OCI-LY1 (cell line): Measurements from ENCODE around the gene NCEH1.
A peak's percentile ranks its signal among the peaks of the same experiment; 100 is the strongest.

Experiments used
- H2AFZ ChIP-seq: fragments of 200-600 bp; sonication (generic), shearing (Covaris generic); 2 replicates; pipeline ENCODE4 v1.6.0; 2014; ENCODE audit warnings: antibody characterized with exemption, mild to moderate bottlenecking, low read length
- H3F3A ChIP-seq: fragments of 200-600 bp; sonication (generic), shearing (Covaris generic); 2 replicates; pipeline ENCODE4 v1.6.0; 2014; ENCODE audit warnings: mild to moderate bottlenecking, antibody characterized with exemption, low read length, moderate library complexity; ENCODE audit not compliant: insufficient read depth
- H3K27ac ChIP-seq: fragments of 200-600 bp; sonication (generic); 2 replicates; pipeline ENCODE4 v1.5.1; 2014; ENCODE audit warnings: low read length, mixed run types, mild to moderate bottlenecking, low read depth; ENCODE audit not compliant: poor library complexity, severe bottlenecking
- H3K27me3 ChIP-seq: fragments of 200-600 bp; sonication (generic); 2 replicates; pipeline ENCODE4 v1.6.0; 2014; ENCODE audit warnings: antibody characterized with exemption, mild to moderate bottlenecking, low read length, moderate library complexity; ENCODE audit not compliant: insufficient read depth
- H3K36me3 ChIP-seq: fragments of 200-600 bp; sonication (generic); 2 replicates; pipeline ENCODE4 v1.6.1; 2014; ENCODE audit warnings: mild to moderate bottlenecking, antibody characterized with exemption, low read length, moderate library complexity, mixed read lengths; ENCODE audit not compliant: insufficient read depth
- H3K4me1 ChIP-seq: fragments of 200-600 bp; sonication (generic); 2 replicates; pipeline ENCODE4 v1.5.1; 2014; ENCODE audit warnings: mild to moderate bottlenecking, low read length, moderate library complexity; ENCODE audit not compliant: insufficient read depth, severe bottlenecking
- H3K4me2 ChIP-seq: fragments of 200-600 bp; sonication (generic), shearing (Covaris generic); 2 replicates; pipeline ENCODE4 v1.6.1; 2014; ENCODE audit warnings: low read length
- H3K4me3 ChIP-seq: fragments of 200-600 bp; sonication (generic); 2 replicates; pipeline ENCODE4 v1.5.1; 2014; ENCODE audit warnings: low read length, low read depth, mild to moderate bottlenecking, mixed read lengths; ENCODE audit not compliant: poor library complexity, severe bottlenecking
- H3K79me2 ChIP-seq: fragments of 200-600 bp; shearing (Covaris generic); 2 replicates; pipeline ENCODE4 v1.6.1; 2016; ENCODE audit warnings: mixed run types, low read length, mixed read lengths; ENCODE audit not compliant: insufficient read depth
- H3K9ac ChIP-seq: fragments of 200-600 bp; sonication (generic), shearing (Covaris generic); 2 replicates; pipeline ENCODE4 v1.6.1; 2014; ENCODE audit warnings: mild to moderate bottlenecking, low read length, mixed read lengths
- H3K9me2 ChIP-seq: fragments of 200-600 bp; sonication (generic), shearing (Covaris generic); 2 replicates; pipeline ENCODE4 v1.6.1; 2014; ENCODE audit warnings: low read depth, mild to moderate bottlenecking, low read length, mixed read lengths
- H3K9me3 ChIP-seq: fragments of 200-600 bp; shearing (Covaris generic); 2 replicates; pipeline ENCODE4 v1.6.1; 2014; ENCODE audit warnings: low read length, mixed read lengths
- H4K20me1 ChIP-seq: fragments of 200-600 bp; sonication (generic), shearing (Covaris generic); 2 replicates; pipeline ENCODE4 v1.6.0; 2016; ENCODE audit warnings: mild to moderate bottlenecking, low read length; ENCODE audit not compliant: insufficient read depth
- EZH2 ChIP-seq: fragments of 200-600 bp; sonication (generic), shearing (Covaris generic); IDR thresholded peaks from 2 replicates; pipeline ENCODE4 v1.8.0; 2017; ENCODE audit warnings: borderline replicate concordance, mixed run types, mild to moderate bottlenecking, antibody characterized with exemption, low read length, moderate library complexity, mixed read lengths
- TF ChIP-seq, protein P1 (sequence below): fragments of 200-600 bp; sonication (generic), shearing (Covaris generic); IDR thresholded peaks from 2 replicates; pipeline ENCODE4 v1.5.1; 2017; ENCODE audit warnings: mild to moderate bottlenecking, antibody characterized with exemption, low read length, moderate library complexity, mixed read lengths

The NCEH1 gene

DNA sequence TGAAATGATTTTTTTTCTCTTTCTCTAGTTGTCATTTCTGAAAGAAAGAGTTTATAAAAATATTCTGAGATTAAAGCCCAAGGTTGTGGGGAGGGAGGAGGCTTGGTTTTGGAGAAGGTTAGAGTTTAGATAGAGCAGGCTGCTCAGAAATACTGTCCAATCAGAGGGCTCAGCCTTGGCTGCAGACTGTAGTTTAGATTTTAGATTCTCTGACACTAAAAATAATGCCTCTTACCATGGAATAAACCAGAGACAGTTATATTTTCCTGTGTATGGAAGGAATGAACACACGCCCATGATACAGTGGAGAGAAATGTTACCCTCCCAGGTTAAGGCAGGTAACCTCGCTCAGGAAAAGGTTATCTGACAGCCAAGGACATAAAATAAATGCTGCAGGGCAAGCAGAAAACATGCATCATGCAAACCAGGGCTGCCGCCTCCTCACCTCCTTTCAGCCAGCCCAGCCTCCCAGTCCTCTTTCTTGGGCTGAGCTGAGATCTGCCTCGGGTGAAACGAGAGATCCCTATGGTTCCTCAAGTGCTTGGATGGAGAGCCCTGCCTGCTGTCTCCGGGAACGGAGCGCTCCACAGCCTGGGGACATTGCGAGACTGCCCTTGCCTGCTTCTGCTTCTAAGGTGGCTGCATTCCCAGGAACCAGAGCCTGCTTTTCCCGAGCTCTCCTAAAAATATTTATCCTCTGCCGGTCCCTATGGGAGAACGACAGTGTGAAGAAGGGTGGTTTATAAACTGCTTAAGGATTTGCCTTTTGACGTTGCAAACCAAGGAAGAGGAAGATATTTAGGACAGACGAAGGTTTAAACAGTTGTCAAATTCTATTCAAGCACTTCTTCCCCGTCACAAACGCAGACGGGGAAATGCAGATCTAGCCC lies 848 bp downstream of the NCEH1 start:
- TF ChIP-seq, protein P1, sequence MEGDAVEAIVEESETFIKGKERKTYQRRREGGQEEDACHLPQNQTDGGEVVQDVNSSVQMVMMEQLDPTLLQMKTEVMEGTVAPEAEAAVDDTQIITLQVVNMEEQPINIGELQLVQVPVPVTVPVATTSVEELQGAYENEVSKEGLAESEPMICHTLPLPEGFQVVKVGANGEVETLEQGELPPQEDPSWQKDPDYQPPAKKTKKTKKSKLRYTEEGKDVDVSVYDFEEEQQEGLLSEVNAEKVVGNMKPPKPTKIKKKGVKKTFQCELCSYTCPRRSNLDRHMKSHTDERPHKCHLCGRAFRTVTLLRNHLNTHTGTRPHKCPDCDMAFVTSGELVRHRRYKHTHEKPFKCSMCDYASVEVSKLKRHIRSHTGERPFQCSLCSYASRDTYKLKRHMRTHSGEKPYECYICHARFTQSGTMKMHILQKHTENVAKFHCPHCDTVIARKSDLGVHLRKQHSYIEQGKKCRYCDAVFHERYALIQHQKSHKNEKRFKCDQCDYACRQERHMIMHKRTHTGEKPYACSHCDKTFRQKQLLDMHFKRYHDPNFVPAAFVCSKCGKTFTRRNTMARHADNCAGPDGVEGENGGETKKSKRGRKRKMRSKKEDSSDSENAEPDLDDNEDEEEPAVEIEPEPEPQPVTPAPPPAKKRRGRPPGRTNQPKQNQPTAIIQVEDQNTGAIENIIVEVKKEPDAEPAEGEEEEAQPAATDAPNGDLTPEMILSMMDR, result no peak
- no peak for TF ChIP-seq EZH2
- Histone ChIP-seq H3K4me2 (peak overlapping the region; percentile 65), H3F3A (no peaks in the 10 kb centered on the region), H3K79me2 (no peaks in the 10 kb centered on the region), H3K27ac (no peak overlapping the region), H3K36me3 (no peaks in the 10 kb centered on the region), H3K9ac (peak overlapping the region; percentile 73), H2AFZ (peak overlapping the region; percentile 57; the same call in 1 of the 2 replicates), H3K27me3 (no peaks in the 10 kb centered on the region), H3K4me3 (peak overlapping the region; percentile 76), H3K4me1 (peaks cover 24% of the 10 kb centered on the region), H4K20me1 (no peaks in the 10 kb centered on the region), H3K9me3 (no peaks in the 10 kb centered on the region), H3K9me2 (no peaks in the 10 kb centered on the region)

DNA sequence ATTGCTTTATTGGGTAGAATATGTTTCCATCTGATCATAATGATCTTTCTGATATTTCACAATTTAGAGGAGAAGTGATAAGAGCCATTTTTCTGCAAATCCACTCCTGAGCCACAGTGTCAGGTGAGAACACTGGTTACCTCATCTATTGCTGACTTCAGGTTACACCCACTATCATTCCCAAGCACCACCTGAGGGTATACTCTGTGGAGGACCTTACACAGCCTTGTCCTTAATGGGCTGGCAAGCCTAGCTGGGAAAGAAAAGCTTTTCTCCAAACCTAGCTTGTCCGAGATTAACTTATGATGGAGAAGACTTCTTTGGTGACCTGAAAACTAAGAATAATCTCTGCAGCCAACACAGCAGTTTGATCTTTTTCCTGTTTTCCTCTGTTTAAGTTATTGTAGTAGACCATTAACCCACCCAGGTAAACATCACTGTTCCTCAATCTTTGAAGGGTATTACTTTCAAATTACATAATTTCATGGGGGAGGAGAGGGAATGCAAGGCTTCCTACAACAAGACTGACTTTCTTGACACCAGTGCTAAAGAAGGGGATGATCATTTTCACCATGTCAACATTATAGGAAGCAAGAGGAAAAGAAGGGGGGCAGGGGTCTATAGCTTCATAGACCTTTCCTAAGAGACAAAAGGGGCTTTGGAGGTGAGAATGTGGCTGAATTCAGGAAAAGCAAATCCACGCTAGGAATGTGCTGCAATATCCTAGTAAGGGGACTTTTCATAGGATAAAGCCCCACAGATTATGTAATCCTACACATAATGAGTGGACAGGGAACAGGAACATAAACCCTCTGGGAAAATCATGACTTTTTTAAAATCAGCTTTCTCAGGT lies 1.7 kb downstream of the NCEH1 start:
- peak overlapping the region; percentile 65; the same call in 1 of the 2 replicates for H3K4me2 ChIP-seq
- H3K36me3 ChIP-seq, result no peaks in the 10 kb centered on the region
- H3K9me2 ChIP-seq, result no peaks in the 10 kb centered on the region
- H4K20me1 ChIP-seq, result no peaks in the 10 kb centered on the region
- no peak overlapping the region for H3K9ac ChIP-seq
- TF ChIP-seq, protein P1, result no peak
- TF ChIP-seq EZH2, result no peak
- H2AFZ ChIP-seq, result no peak overlapping the region
- H3K4me3 ChIP-seq, result no peak overlapping the region
- H3K9me3 ChIP-seq, result no peaks in the 10 kb centered on the region
- no peaks in the 10 kb centered on the region for H3K27me3 ChIP-seq
- H3F3A ChIP-seq, result no peaks in the 10 kb centered on the region
- peaks cover 24% of the 10 kb centered on the region for H3K4me1 ChIP-seq
- no peaks in the 10 kb centered on the region for H3K79me2 ChIP-seq
- no peak overlapping the region for H3K27ac ChIP-seq

DNA sequence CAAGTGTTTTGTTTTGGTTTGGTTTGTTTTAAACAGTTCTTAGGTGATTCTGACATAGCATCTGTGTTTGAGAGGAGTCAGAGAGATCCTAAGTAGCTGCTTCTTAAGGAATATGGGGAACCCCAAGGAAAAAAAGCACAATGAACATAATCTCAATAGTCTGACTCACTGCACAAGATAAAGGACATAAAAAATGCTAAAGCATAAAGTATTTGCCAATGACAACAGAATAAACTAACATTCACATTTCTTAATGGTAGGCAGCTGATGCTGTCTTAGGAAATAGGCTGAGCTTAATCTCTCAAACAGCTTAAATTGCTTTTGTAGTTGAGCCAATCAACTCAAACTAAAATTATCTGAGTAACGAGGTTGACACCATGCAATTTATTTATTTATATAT lies 2.9 kb downstream of the NCEH1 start:
- Histone ChIP-seq H2AFZ (no peak overlapping the region), H3K4me3 (no peak overlapping the region), H4K20me1 (no peaks in the 10 kb centered on the region), H3K9me3 (no peaks in the 10 kb centered on the region), H3F3A (no peaks in the 10 kb centered on the region), H3K27ac (no peak overlapping the region), H3K79me2 (no peaks in the 10 kb centered on the region), H3K9ac (no peak overlapping the region), H3K4me1 (peaks cover 24% of the 10 kb centered on the region), H3K27me3 (no peaks in the 10 kb centered on the region), H3K4me2 (no peak overlapping the region), H3K36me3 (no peaks in the 10 kb centered on the region), H3K9me2 (no peaks in the 10 kb centered on the region)
- no peak for TF ChIP-seq EZH2
- TF ChIP-seq, protein P1, result no peak
